ENCODE results near the gene GART.

- no peak for TF ChIP-seq CTCF (IDR thresholded peaks at IDR 0.05)
- no peak for TF ChIP-seq POLR2A (IDR thresholded peaks at IDR 0.05)
Measured at GRCh38 chr21:33473344-33473743, 68.6 kb downstream of the GART start.
